SK-N-MC (cell line): Measurements from ENCODE around the gene SPRED1.

Source experiments
- DNase-seq: peaks from one replicate; pipeline ENCODE4 v3.0.0-alpha.2; 2011; ENCODE audit warnings: low read depth, low spot score
- H3K27ac ChIP-seq: fragments of 200-600 bp; sonication (generic); 2 replicates; pipeline ENCODE4 v1.5.1; 2016; ENCODE audit warnings: mixed run types
- H3K36me3 ChIP-seq: fragments of 200-600 bp; sonication (generic); 2 replicates; pipeline ENCODE4 v1.6.1; 2017; ENCODE audit warnings: antibody characterized with exemption, low read length, mixed read lengths; ENCODE audit not compliant: insufficient read depth
- H3K4me3 ChIP-seq: fragments of 200-600 bp; sonication (generic); 2 replicates; pipeline ENCODE4 v1.5.1; 2016
- H3K9ac ChIP-seq: fragments of 200-600 bp; sonication (generic); 2 replicates; pipeline ENCODE4 v1.8.0; 2017; ENCODE audit warnings: mixed run types, mixed read lengths; ENCODE audit not compliant: insufficient read length
- H3K9me3 ChIP-seq: fragments of 200-600 bp; sonication (generic); 2 replicates; pipeline ENCODE4 v1.6.1; 2017; ENCODE audit warnings: low read depth, mild to moderate bottlenecking, antibody characterized with exemption, low read length, moderate library complexity, mixed read lengths
- EZH2 ChIP-seq: fragments of 200-600 bp; sonication (generic); IDR thresholded peaks from one replicate; pipeline ENCODE4 v1.6.1; 2017; ENCODE audit warnings: antibody characterized with exemption
- FOXP2 ChIP-seq: optimal IDR thresholded peaks from 2 replicates; pipeline ENCODE3; 2011; ENCODE audit warnings: mild to moderate bottlenecking, moderate library complexity; ENCODE audit not compliant: insufficient read depth; ENCODE audit errors: extremely low read length, control extremely low read depth
- POLR2AphosphoS5 ChIP-seq: IDR thresholded peaks from 2 replicates; pipeline ENCODE4 v1.6.1; 2012; ENCODE audit warnings: mild to moderate bottlenecking, low read depth, low read length, borderline replicate concordance

Gene SPRED1

GRCh38 chr15:38398134-38398533, 145.5 kb downstream of the SPRED1 start:
- no peak overlapping the region for H3K9ac ChIP-seq
- H3K27ac ChIP-seq = no peak overlapping the region

GRCh38 chr15:38401106-38401505, 148.5 kb downstream of the SPRED1 start:
- Histone ChIP-seq H3K27ac (no peak overlapping the region), H3K9me3 (no peaks in the 10 kb centered on the region), H3K4me3 (no peak overlapping the region), H3K36me3 (no peaks in the 10 kb centered on the region), H3K9ac (no peak overlapping the region)
- no peak for DNase-seq
- TF ChIP-seq EZH2 (no peak), POLR2AphosphoS5 (no peak), FOXP2 (no peak)

More at GRCh38 chr15:38398134-38398533, 145.5 kb downstream of the SPRED1 start:
- no peak overlapping the region for H3K4me3 ChIP-seq
- TF ChIP-seq EZH2 = no peak
- H3K9me3 ChIP-seq = no peaks in the 10 kb centered on the region
- no peak for DNase-seq
- no peaks in the 10 kb centered on the region for H3K36me3 ChIP-seq

- Histone ChIP-seq H3K4me3 (no peak overlapping the region), H3K9me3 (no peaks in the 10 kb centered on the region), H3K36me3 (no peaks in the 10 kb centered on the region), H3K27ac (no peak overlapping the region), H3K9ac (no peak overlapping the region)
- TF ChIP-seq POLR2AphosphoS5 = no peak
- no peak for TF ChIP-seq FOXP2
- no peak for TF ChIP-seq EZH2
- no peak for DNase-seq
These were observed 149.1 kb downstream of the SPRED1 start for GRCh38 chr15:38401701-38402100.

GRCh38 chr15:38406436-38406835, 153.8 kb downstream of the SPRED1 start:
- no peak for TF ChIP-seq EZH2
- TF ChIP-seq POLR2AphosphoS5 = no peak
- no peak for DNase-seq
- H3K9ac ChIP-seq = no peak overlapping the region
- H3K4me3 ChIP-seq = no peak overlapping the region
- no peaks in the 10 kb centered on the region for H3K36me3 ChIP-seq
- no peaks in the 10 kb centered on the region for H3K9me3 ChIP-seq
- H3K27ac ChIP-seq = no peak overlapping the region
